HepG2 (cell line): Measurements from ENCODE around the gene MPG. TPM values are rescaled to one million over a fixed set of nuclear protein-coding genes. Genes with fewer than 3 reads are reported as not detected.

Experiments used
- AKNA ChIP-seq: sonication (generic); formaldehyde crosslinking; IDR thresholded peaks from 2 replicates; pipeline ENCODE4 v1.4.0; 2020; ENCODE audit warnings: missing genetic modification reagents, borderline replicate concordance
- ARHGAP35 ChIP-seq: sonication (generic); formaldehyde crosslinking; IDR thresholded peaks from 2 replicates; pipeline ENCODE4 v1.9.0; 2022; ENCODE audit warnings: mild to moderate bottlenecking, inconsistent platforms, moderate library complexity, missing genetic modification reagents, borderline replicate concordance
- FOXK2 ChIP-seq: fragments of 450-650 bp; IDR thresholded peaks from 2 replicates; pipeline ENCODE4 v1.6.1; 2016
- KDM5B ChIP-seq: sonication (generic); formaldehyde crosslinking; IDR thresholded peaks from 2 replicates; pipeline ENCODE4 v1.4.0; 2020; ENCODE audit warnings: missing genetic modification reagents, mild to moderate bottlenecking, borderline replicate concordance
- MIER2 ChIP-seq: IDR thresholded peaks from 2 replicates; pipeline ENCODE4 v1.6.1; 2016; ENCODE audit warnings: missing biosample characterization, missing genetic modification reagents
- MIXL1 ChIP-seq: IDR thresholded peaks from 2 replicates; pipeline ENCODE4 v1.6.1; 2016
- PHF21A ChIP-seq: sonication (generic); formaldehyde crosslinking; IDR thresholded peaks from 2 replicates; pipeline ENCODE4 v1.5.0; 2020; ENCODE audit warnings: mild to moderate bottlenecking, missing genetic modification reagents
- POLR2G ChIP-seq: fragments of 200-400 bp; formaldehyde crosslinking; IDR thresholded peaks from 2 replicates; pipeline ENCODE4 v1.6.1; 2018; ENCODE audit warnings: mild to moderate bottlenecking, low read depth, low read length, moderate library complexity
- RFX1 ChIP-seq: fragments of 450-650 bp; IDR thresholded peaks from 2 replicates; pipeline ENCODE4 v1.6.1; 2017
- SCMH1 ChIP-seq: sonication (generic); formaldehyde crosslinking; IDR thresholded peaks from 2 replicates; pipeline ENCODE4 v1.9.0; 2021; ENCODE audit warnings: missing genetic modification reagents, mild to moderate bottlenecking, borderline replicate concordance
- ZBTB7B ChIP-seq: sonication (generic); formaldehyde crosslinking; IDR thresholded peaks from 2 replicates; pipeline ENCODE4 v1.4.0; 2020; ENCODE audit warnings: missing genetic modification reagents
- ZFY ChIP-seq: sonication (generic); formaldehyde crosslinking; IDR thresholded peaks from 2 replicates; pipeline ENCODE4 v1.4.0; 2020; ENCODE audit warnings: missing genetic modification reagents
- ZKSCAN5 ChIP-seq: sonication (generic); formaldehyde crosslinking; IDR thresholded peaks from 2 replicates; pipeline ENCODE4 v1.5.1; 2020; ENCODE audit warnings: mild to moderate bottlenecking, missing genetic modification reagents
- ZNF546 ChIP-seq: sonication (generic); formaldehyde crosslinking; conservative IDR thresholded peaks from 2 replicates; pipeline ENCODE4 v1.8.1; 2023; ENCODE audit warnings: mild to moderate bottlenecking, missing genetic modification reagents
- ZNF644 ChIP-seq: IDR thresholded peaks from 2 replicates; pipeline ENCODE4 v1.6.1; 2016; ENCODE audit warnings: low read depth
- ZNF761 ChIP-seq: sonication (generic); formaldehyde crosslinking; conservative IDR thresholded peaks from 2 replicates; pipeline ENCODE4 v1.4.0; 2020; ENCODE audit warnings: mild to moderate bottlenecking, missing genetic modification reagents
- polyA plus RNA-seq, 8 experiments: library from polyadenylated mRNA; depleted of rRNA in 3 of 8; stranded (reverse) in 7 of 8; unstranded in 1 of 8; fragments of >200 nt; fragmentation: Illumina TruSeq in 4 of 8; extraction: Trizol in 4 of 8; gene quantifications; 2 replicates each; pipeline versions ENCODE4 v1.2.1 to v1.2.3, GENCODE V29; 2011 to 2016; ENCODE audit warnings: low read depth in 4 of 8, missing spikeins in 1 of 8, mixed read lengths in 1 of 8; ENCODE audit not compliant: insufficient read depth in 1 of 8
- total RNA-seq, 5 experiments: library from RNA; depleted of rRNA; stranded (reverse); fragments of >200 nt; fragmentation: Illumina TruSeq; extraction: Trizol; gene quantifications; 2 replicates each; pipeline ENCODE4 v1.2.3, GENCODE V29; 2016; ENCODE audit warnings: low read depth in 1 of 5
- TF ChIP-seq, protein P1 (sequence below), 2 experiments: fragments of 450-650 bp in 1 of 2; sonication (generic) in 1 of 2; formaldehyde crosslinking in 1 of 2; IDR thresholded peaks; 2 replicates each; pipeline versions ENCODE4 v1.6.1 to v1.8.0; 2016 to 2022; ENCODE audit warnings: antibody characterized with exemption in 1 of 2, mild to moderate bottlenecking in 1 of 2, missing genetic modification reagents in 1 of 2

Gene MPG
- total and polyA plus RNA-seq, 2 of the 13 experiments (the other 11 are each of a cell fraction or from before 2014, with no cell fraction given) = 59.1 to 62.5 TPM

DNA sequence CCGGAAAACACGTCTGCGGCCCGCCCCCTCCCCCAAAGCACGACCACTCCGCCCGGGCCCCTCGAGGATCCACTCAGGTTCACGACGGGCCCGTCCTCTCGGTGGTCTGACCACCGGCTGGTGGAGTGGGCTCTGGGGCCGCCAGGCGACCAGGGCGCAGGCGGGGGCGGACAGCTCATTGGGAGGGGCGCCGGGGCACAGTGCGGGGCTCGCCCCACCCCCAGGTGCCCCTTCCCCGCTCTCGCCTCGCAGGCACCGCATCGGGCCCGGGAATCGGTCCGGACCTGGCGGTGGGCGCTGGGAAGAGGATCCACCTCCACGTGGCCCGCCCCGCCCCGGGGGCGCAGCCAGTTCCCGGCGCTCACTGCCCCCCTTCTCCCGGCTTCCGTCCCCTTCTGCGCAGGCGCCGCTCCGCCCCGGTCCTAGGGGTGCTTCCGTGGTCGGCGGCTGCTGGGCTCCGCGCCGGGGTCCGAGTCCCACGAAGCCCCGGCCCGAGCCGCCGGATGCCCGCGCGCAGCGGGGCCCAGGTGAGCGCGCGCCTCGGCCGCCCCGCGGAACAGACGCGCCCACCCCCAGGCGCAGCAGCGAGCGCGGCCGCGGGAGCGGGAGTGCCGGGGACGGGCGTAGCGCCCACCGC, at the start of gene MPG (continued):
- TF ChIP-seq, protein P1, sequence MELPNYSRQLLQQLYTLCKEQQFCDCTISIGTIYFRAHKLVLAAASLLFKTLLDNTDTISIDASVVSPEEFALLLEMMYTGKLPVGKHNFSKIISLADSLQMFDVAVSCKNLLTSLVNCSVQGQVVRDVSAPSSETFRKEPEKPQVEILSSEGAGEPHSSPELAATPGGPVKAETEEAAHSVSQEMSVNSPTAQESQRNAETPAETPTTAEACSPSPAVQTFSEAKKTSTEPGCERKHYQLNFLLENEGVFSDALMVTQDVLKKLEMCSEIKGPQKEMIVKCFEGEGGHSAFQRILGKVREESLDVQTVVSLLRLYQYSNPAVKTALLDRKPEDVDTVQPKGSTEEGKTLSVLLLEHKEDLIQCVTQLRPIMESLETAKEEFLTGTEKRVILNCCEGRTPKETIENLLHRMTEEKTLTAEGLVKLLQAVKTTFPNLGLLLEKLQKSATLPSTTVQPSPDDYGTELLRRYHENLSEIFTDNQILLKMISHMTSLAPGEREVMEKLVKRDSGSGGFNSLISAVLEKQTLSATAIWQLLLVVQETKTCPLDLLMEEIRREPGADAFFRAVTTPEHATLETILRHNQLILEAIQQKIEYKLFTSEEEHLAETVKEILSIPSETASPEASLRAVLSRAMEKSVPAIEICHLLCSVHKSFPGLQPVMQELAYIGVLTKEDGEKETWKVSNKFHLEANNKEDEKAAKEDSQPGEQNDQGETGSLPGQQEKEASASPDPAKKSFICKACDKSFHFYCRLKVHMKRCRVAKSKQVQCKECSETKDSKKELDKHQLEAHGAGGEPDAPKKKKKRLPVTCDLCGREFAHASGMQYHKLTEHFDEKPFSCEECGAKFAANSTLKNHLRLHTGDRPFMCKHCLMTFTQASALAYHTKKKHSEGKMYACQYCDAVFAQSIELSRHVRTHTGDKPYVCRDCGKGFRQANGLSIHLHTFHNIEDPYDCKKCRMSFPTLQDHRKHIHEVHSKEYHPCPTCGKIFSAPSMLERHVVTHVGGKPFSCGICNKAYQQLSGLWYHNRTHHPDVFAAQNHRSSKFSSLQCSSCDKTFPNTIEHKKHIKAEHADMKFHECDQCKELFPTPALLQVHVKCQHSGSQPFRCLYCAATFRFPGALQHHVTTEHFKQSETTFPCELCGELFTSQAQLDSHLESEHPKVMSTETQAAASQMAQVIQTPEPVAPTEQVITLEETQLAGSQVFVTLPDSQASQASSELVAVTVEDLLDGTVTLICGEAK (IDR thresholded peaks at IDR 0.05) = no peak
- TF ChIP-seq, protein P1 (CRISPR knock-in tag; IDR thresholded peaks at IDR 0.05) = no peak; the same call in 1 of the 2 replicates
- TF ChIP-seq POLR2G = no peak
- TF ChIP-seq PHF21A (CRISPR knock-in tag) = peak; percentile 62; the same call in 1 of the 2 replicates
- peak; percentile 40; the same call in 1 of the 2 replicates for TF ChIP-seq ZBTB7B (CRISPR knock-in tag)
- no peak for TF ChIP-seq FOXK2
- TF ChIP-seq ARHGAP35 = no peak
- TF ChIP-seq ZFY (CRISPR knock-in tag) = no peak; the same call in none of the 2 replicates
- TF ChIP-seq SCMH1 = no peak
- no peak for TF ChIP-seq ZKSCAN5 (CRISPR knock-in tag)
- TF ChIP-seq MIXL1 (CRISPR knock-in tag) = no peak
- no peak for TF ChIP-seq ZNF644 (CRISPR knock-in tag)
- no peak for TF ChIP-seq MIER2 (CRISPR knock-in tag)
- peak; percentile 74; the same call in 1 of the 2 replicates for TF ChIP-seq KDM5B (CRISPR knock-in tag)
- TF ChIP-seq AKNA (CRISPR knock-in tag) = no peak
- TF ChIP-seq ZNF761 = no peak
- TF ChIP-seq ZNF546 (CRISPR knock-in tag) = no peak
- TF ChIP-seq RFX1 = no peak
